ENCODE results near the gene TUBA4A.

GRCh38 chr2:219271021-219271420, 17.3 kb upstream of the TUBA4A start:
- TF ChIP-seq CTCF (IDR thresholded peaks at IDR 0.05) (no peak), POLR2A (IDR thresholded peaks at IDR 0.05) (no peak), EP300 (IDR thresholded peaks at IDR 0.05) (no peak)
